Panc1 (cell line): ENCODE measurements around the gene RAB4A. TPM values are rescaled to one million over a fixed set of nuclear protein-coding genes. Genes with fewer than 3 reads are reported as not detected.

Source experiments
- ATAC-seq: fragments of 200-7000 bp; cut with Tn5 transposase; 2 replicates; pipeline ENCODE4 v1.9.1; 2020; ENCODE audit warnings: mild to moderate bottlenecking, moderate library complexity
- BruUV-seq: library from RNA; stranded (reverse); fragments of 400-500 nt; replicated peaks from 2 replicates; lab custom pipeline; 2021; lab: Mats Ljungman, UMichigan
- CTCF ChIA-PET: fragments of 300-600 bp; sonication (Branson Sonifier 250); formaldehyde crosslinking; loops from one replicate; lab custom pipeline; 2022; ENCODE audit warnings: antibody characterized with exemption; lab: Charles Lee
- POLR2A ChIA-PET: fragments of 300-600 bp; sonication (Branson Sonifier 250); formaldehyde crosslinking; loops from one replicate; lab custom pipeline; 2022; ENCODE audit warnings: antibody characterized with exemption; lab: Charles Lee
- DNase-seq: peaks from one replicate; pipeline ENCODE4 v3.0.0-alpha.2; 2010; ENCODE audit warnings: low read depth, low spot score
- H3K27ac ChIP-seq: 2 replicates; pipeline ENCODE4 v1.5.1; 2011; ENCODE audit warnings: mild to moderate bottlenecking, low read length, inconsistent platforms
- H3K27me3 ChIP-seq: fragments of 200-500 bp; sonication (Bioruptor generic); 2 replicates; pipeline ENCODE4 v1.6.0; 2014; ENCODE audit warnings: low read length, inconsistent platforms; ENCODE audit not compliant: control insufficient read depth, insufficient read depth
- H3K36me3 ChIP-seq: fragments of 200-500 bp; sonication (Bioruptor generic); 2 replicates; pipeline ENCODE4 v1.5.1; 2014; ENCODE audit warnings: inconsistent platforms, mild to moderate bottlenecking, low read length, moderate library complexity; ENCODE audit not compliant: control insufficient read depth, insufficient read depth
- H3K4me1 ChIP-seq: 2 replicates; pipeline ENCODE4 v1.5.1; 2011; ENCODE audit warnings: inconsistent platforms, mild to moderate bottlenecking, low read length, moderate library complexity; ENCODE audit not compliant: control insufficient read depth, insufficient read depth
- H3K4me3 ChIP-seq, 2 experiments: 2 replicates each; pipeline ENCODE4 v1.5.1; 2011 to 2012; ENCODE audit warnings: low read depth in 2 of 2, low read length in 2 of 2, mild to moderate bottlenecking in 2 of 2, inconsistent platforms in 1 of 2, moderate library complexity in 1 of 2
- H3K9me3 ChIP-seq: fragments of 200-500 bp; sonication (Bioruptor generic); 2 replicates; pipeline ENCODE4 v1.5.1; 2014; ENCODE audit warnings: low read depth, mild to moderate bottlenecking, inconsistent platforms, low read length, moderate library complexity; ENCODE audit not compliant: control insufficient read depth, insufficient read depth
- POLR2AphosphoS5 ChIP-seq: IDR thresholded peaks from 2 replicates; pipeline ENCODE4 v1.6.1; 2012; ENCODE audit warnings: mild to moderate bottlenecking, low read depth, low read length, moderate library complexity
- SIN3A ChIP-seq: IDR thresholded peaks from 2 replicates; pipeline ENCODE4 v1.6.1; 2012; ENCODE audit warnings: low read depth, mild to moderate bottlenecking, low read length, moderate library complexity, borderline replicate concordance; ENCODE audit not compliant: insufficient read depth
- TCF7L2 ChIP-seq: IDR thresholded peaks from 2 replicates; pipeline ENCODE4 v1.6.1; 2011; ENCODE audit warnings: mild to moderate bottlenecking, low read depth, low read length, inconsistent platforms
- in situ Hi-C: cut with HindIII; loops from 2 replicates; pipeline ENCODE4 v1.10.0; 2016; ENCODE audit warnings: low sequenced_read_pairs, low pct_unique_long_range_greater_than_20kb
- intact Hi-C: fragments of 100-400 bp; cut with micrococcal nuclease; formaldehyde crosslinking; loops from one replicate; pipeline ENCODE4 v1.10.0; 2022; ENCODE audit not compliant: unreplicated experiment
- total RNA-seq: library from RNA; stranded (reverse); gene quantifications from one replicate; pipeline ENCODE4 v1.2.1, GENCODE V29; 2021; ENCODE audit not compliant: unreplicated experiment
- TF ChIP-seq, protein P1 (sequence below): fragments of 450-650 bp; IDR thresholded peaks from 2 replicates; pipeline ENCODE4 v1.5.1; 2017; ENCODE audit warnings: mild to moderate bottlenecking
- TF ChIP-seq, protein P2 (sequence below), 2 experiments: IDR thresholded peaks; 2 replicates each; pipeline ENCODE4 v1.6.1; 2011 to 2012; ENCODE audit warnings: low read depth in 2 of 2, control low read depth in 1 of 2, low read length in 1 of 2, mild to moderate bottlenecking in 1 of 2, moderate library complexity in 1 of 2; ENCODE audit not compliant: insufficient read depth in 1 of 2

Gene RAB4A
- total RNA-seq, 1 experiment from 2014 or later, result 73.0 TPM

DNA sequence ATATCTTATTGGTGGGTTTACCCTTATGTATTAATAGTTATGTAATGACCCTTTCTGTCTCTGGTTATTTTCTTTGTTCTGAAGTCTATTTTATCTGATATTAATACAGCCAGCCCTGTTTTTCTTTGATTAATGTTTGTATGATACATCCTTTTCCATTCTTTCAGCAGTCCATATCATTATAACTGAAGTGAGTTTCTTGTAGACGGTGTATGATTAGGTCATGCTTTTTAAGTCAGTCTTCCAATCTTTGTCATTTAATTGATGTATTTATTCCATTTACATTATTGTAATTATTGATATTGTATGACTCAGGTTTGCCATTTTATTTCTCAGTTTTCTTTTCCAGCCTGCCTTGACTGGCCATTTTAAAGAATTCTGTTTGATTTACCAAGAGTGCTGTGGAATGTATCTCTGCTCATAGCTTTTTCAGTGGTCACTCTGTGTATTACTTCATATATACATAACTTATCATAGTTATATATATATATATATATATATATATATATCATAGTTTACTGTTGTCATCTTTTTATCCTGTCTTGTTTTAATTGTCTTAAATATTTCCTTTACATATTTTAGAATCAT, 10.5 kb downstream of the RAB4A start:
- H3K9me3 ChIP-seq, result peaks cover 8% of the 10 kb centered on the region; the same call in 1 of the 2 replicates
- no TSS peak for BruUV-seq
- ATAC-seq, result no peak
- intact Hi-C loops (no loop called here), in situ Hi-C loops (no loop called here)
- DNase-seq, result no peak
- ChIA-PET CTCF (no interaction called here), POLR2A (no interaction called here)
- H3K4me3 ChIP-seq, result no peak overlapping the region
- TF ChIP-seq SIN3A (no peak), TCF7L2 (no peak)
- TF ChIP-seq, protein P1, sequence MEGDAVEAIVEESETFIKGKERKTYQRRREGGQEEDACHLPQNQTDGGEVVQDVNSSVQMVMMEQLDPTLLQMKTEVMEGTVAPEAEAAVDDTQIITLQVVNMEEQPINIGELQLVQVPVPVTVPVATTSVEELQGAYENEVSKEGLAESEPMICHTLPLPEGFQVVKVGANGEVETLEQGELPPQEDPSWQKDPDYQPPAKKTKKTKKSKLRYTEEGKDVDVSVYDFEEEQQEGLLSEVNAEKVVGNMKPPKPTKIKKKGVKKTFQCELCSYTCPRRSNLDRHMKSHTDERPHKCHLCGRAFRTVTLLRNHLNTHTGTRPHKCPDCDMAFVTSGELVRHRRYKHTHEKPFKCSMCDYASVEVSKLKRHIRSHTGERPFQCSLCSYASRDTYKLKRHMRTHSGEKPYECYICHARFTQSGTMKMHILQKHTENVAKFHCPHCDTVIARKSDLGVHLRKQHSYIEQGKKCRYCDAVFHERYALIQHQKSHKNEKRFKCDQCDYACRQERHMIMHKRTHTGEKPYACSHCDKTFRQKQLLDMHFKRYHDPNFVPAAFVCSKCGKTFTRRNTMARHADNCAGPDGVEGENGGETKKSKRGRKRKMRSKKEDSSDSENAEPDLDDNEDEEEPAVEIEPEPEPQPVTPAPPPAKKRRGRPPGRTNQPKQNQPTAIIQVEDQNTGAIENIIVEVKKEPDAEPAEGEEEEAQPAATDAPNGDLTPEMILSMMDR, result no peak
- H3K4me1 ChIP-seq, result no peaks in the 10 kb centered on the region; the same call in 1 of the 2 replicates
- no peaks in the 10 kb centered on the region; the same call in 1 of the 2 replicates for H3K36me3 ChIP-seq
- no peaks in the 10 kb centered on the region for H3K27me3 ChIP-seq
- no peak overlapping the region for H3K27ac ChIP-seq

DNA sequence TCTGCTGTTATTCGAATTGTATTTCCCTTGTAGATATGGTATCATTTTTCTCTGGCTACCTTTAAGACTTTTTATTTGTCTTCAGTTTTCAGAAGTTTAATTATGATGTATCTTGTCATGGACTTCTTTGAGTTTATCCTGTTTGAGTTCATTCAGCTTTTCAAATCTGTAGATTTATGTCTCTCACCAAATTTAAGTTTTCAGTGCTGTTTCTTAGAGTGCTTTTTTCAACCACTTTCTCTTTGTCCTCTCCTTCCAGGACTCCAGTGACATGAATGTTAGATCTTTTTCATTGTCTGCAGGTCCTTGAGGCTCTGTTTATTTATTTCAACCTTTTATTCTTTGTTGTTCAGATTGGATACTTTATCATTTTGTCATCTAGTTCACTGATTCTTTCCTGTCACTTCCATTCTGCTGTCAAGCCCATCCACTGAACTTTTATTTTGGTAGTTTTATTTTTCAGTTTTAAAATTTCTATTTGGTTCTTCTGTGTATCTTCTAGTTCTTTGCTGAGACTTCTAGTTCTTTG, 11.4 kb downstream of the RAB4A start:
- H3K36me3 ChIP-seq, result no peaks in the 10 kb centered on the region; the same call in 1 of the 2 replicates
- DNase-seq, result no peak
- POLR2A ChIA-PET, result no interaction called here
- no peaks in the 10 kb centered on the region for H3K27me3 ChIP-seq
- intact Hi-C loops, result no loop called here
- H3K9me3 ChIP-seq, result peaks cover 8% of the 10 kb centered on the region; the same call in 1 of the 2 replicates
- ATAC-seq, result no peak
- in situ Hi-C loops, result no loop called here
- no TSS peak for BruUV-seq
- no peak overlapping the region for H3K27ac ChIP-seq
- H3K4me3 ChIP-seq, result no peak overlapping the region
- TF ChIP-seq, protein P2, sequence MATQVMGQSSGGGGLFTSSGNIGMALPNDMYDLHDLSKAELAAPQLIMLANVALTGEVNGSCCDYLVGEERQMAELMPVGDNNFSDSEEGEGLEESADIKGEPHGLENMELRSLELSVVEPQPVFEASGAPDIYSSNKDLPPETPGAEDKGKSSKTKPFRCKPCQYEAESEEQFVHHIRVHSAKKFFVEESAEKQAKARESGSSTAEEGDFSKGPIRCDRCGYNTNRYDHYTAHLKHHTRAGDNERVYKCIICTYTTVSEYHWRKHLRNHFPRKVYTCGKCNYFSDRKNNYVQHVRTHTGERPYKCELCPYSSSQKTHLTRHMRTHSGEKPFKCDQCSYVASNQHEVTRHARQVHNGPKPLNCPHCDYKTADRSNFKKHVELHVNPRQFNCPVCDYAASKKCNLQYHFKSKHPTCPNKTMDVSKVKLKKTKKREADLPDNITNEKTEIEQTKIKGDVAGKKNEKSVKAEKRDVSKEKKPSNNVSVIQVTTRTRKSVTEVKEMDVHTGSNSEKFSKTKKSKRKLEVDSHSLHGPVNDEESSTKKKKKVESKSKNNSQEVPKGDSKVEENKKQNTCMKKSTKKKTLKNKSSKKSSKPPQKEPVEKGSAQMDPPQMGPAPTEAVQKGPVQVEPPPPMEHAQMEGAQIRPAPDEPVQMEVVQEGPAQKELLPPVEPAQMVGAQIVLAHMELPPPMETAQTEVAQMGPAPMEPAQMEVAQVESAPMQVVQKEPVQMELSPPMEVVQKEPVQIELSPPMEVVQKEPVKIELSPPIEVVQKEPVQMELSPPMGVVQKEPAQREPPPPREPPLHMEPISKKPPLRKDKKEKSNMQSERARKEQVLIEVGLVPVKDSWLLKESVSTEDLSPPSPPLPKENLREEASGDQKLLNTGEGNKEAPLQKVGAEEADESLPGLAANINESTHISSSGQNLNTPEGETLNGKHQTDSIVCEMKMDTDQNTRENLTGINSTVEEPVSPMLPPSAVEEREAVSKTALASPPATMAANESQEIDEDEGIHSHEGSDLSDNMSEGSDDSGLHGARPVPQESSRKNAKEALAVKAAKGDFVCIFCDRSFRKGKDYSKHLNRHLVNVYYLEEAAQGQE (IDR thresholded peaks at IDR 0.05; ENCODE audit: insufficient read depth in 1 of 2, low read depth in 2 of 2, low read length in 1 of 2), result no peak
- TF ChIP-seq TCF7L2 (no peak), SIN3A (no peak), POLR2AphosphoS5 (no peak)
- TF ChIP-seq, protein P1, result no peak
- CTCF ChIA-PET, result no interaction called here
- no peaks in the 10 kb centered on the region for H3K4me1 ChIP-seq
